WTC11 (cell line): ENCODE results near the gene STX18. TPM values are rescaled to one million over a fixed set of nuclear protein-coding genes. Genes with fewer than 3 reads are reported as not detected.

Experiments used
- ATAC-seq: fragments of 200-7000 bp; cut with Tn5 transposase; 2 replicates; pipeline ENCODE4 v1.10.0; 2021; ENCODE audit warnings: mild to moderate bottlenecking, moderate library complexity
- CTCF ChIA-PET: fragments of 300-600 bp; sonication (Branson Sonifier 250); formaldehyde crosslinking; loops from one replicate; lab custom pipeline; 2021; ENCODE audit warnings: antibody characterized with exemption; lab: Charles Lee
- POLR2A ChIA-PET: fragments of 350-600 bp; sonication (Branson Sonifier 250); formaldehyde crosslinking; loops from one replicate; lab custom pipeline; 2021; ENCODE audit warnings: antibody characterized with exemption; lab: Charles Lee
- DNase-seq: peaks from one replicate; pipeline ENCODE4 v3.0.0; 2021; ENCODE audit warnings: low spot score
- H3K27ac Mint-ChIP-seq: 2 replicates; pipeline ENCODE4 v1.8.0; 2021; ENCODE audit warnings: mixed read lengths
- H3K27me3 Mint-ChIP-seq: 2 replicates; pipeline ENCODE4 v1.8.0; 2021; ENCODE audit warnings: low read depth, mild to moderate bottlenecking, moderate library complexity, mixed read lengths
- H3K36me3 Mint-ChIP-seq: 2 replicates; pipeline ENCODE4 v1.8.0; 2021; ENCODE audit warnings: mixed read lengths
- H3K4me1 Mint-ChIP-seq: 2 replicates; pipeline ENCODE4 v1.8.0; 2022; ENCODE audit warnings: mixed read lengths
- H3K4me3 Mint-ChIP-seq: 2 replicates; pipeline ENCODE4 v1.8.0; 2021; ENCODE audit warnings: mild to moderate bottlenecking, moderate library complexity, mixed read lengths
- H3K9me3 Mint-ChIP-seq: 2 replicates; pipeline ENCODE4 v1.8.0; 2021; ENCODE audit warnings: mixed read lengths
- ATF1 ChIP-seq: sonication (generic); formaldehyde crosslinking; IDR thresholded peaks from 2 replicates; pipeline ENCODE4 v1.8.1; 2023; ENCODE audit warnings: mild to moderate bottlenecking, moderate library complexity, missing genetic modification reagents
- CBFB ChIP-seq: sonication (generic); formaldehyde crosslinking; IDR thresholded peaks from 2 replicates; pipeline ENCODE4 v1.8.1; 2022; ENCODE audit warnings: mild to moderate bottlenecking, low read depth, missing genetic modification reagents
- E2F5 ChIP-seq: sonication (generic); formaldehyde crosslinking; IDR thresholded peaks from 2 replicates; pipeline ENCODE4 v1.8.1; 2022; ENCODE audit warnings: mild to moderate bottlenecking, moderate library complexity, missing genetic modification reagents
- ETV6 ChIP-seq: sonication (generic); formaldehyde crosslinking; IDR thresholded peaks from 2 replicates; pipeline ENCODE4 v1.8.1; 2022; ENCODE audit warnings: mild to moderate bottlenecking, missing genetic modification reagents
- FOXJ3 ChIP-seq: sonication (generic); formaldehyde crosslinking; IDR thresholded peaks from 2 replicates; pipeline ENCODE4 v1.9.0; 2021; ENCODE audit warnings: missing genetic modification reagents, mild to moderate bottlenecking, borderline replicate concordance
- GTF2I ChIP-seq: fragments of 250-450 bp; sonication (Bioruptor Pico); conservative IDR thresholded peaks from 2 replicates; pipeline ENCODE4 v1.4.0; 2021; ENCODE audit warnings: mild to moderate bottlenecking
- HMGA2 ChIP-seq: fragments of 250-450 bp; sonication (Bioruptor Pico); IDR thresholded peaks from 2 replicates; pipeline ENCODE4 v1.4.0; 2021; ENCODE audit warnings: mild to moderate bottlenecking, moderate library complexity
- HMGXB4 ChIP-seq: sonication (generic); formaldehyde crosslinking; IDR thresholded peaks from 2 replicates; pipeline ENCODE4 v1.8.1; 2023; ENCODE audit warnings: mild to moderate bottlenecking, moderate library complexity, missing genetic modification reagents
- MLX ChIP-seq: sonication (generic); formaldehyde crosslinking; IDR thresholded peaks from 2 replicates; pipeline ENCODE4 v1.8.1; 2023; ENCODE audit warnings: mild to moderate bottlenecking, missing genetic modification reagents, moderate library complexity
- MYBL2 ChIP-seq: sonication (generic); formaldehyde crosslinking; IDR thresholded peaks from 2 replicates; pipeline ENCODE4 v1.8.1; 2023; ENCODE audit warnings: mild to moderate bottlenecking, moderate library complexity, missing genetic modification reagents
- NFYB ChIP-seq: sonication (generic); formaldehyde crosslinking; conservative IDR thresholded peaks from 2 replicates; pipeline ENCODE4 v1.8.0; 2022; ENCODE audit warnings: low read depth, missing genetic modification reagents
- NR3C1 ChIP-seq: sonication (generic); formaldehyde crosslinking; conservative IDR thresholded peaks from 2 replicates; pipeline ENCODE4 v1.8.1; 2023; ENCODE audit warnings: low read depth, mild to moderate bottlenecking, missing genetic modification reagents
- PRRX2 ChIP-seq: fragments of 250-450 bp; sonication (Bioruptor Pico); IDR thresholded peaks from 2 replicates; pipeline ENCODE4 v1.8.0; 2021; ENCODE audit warnings: mild to moderate bottlenecking
- SMAD4 ChIP-seq: sonication (generic); formaldehyde crosslinking; IDR thresholded peaks from 2 replicates; pipeline ENCODE4 v1.8.0; 2022; ENCODE audit warnings: mild to moderate bottlenecking, missing genetic modification reagents
- TEAD1 ChIP-seq: sonication (generic); formaldehyde crosslinking; IDR thresholded peaks from 2 replicates; pipeline ENCODE4 v1.8.0; 2022; ENCODE audit warnings: mild to moderate bottlenecking, missing genetic modification reagents
- USF1 ChIP-seq: sonication (generic); formaldehyde crosslinking; IDR thresholded peaks from 2 replicates; pipeline ENCODE4 v1.8.0; 2022; ENCODE audit warnings: mild to moderate bottlenecking, missing genetic modification reagents
- ZNF416 ChIP-seq: fragments of 250-450 bp; sonication (Bioruptor Pico); IDR thresholded peaks from 2 replicates; pipeline ENCODE4 v1.9.0; 2021; ENCODE audit warnings: mild to moderate bottlenecking, inconsistent platforms
- ZNF423 ChIP-seq: fragments of 250-450 bp; sonication (Bioruptor Pico); IDR thresholded peaks from 2 replicates; pipeline ENCODE4 v2.1.2; 2022; ENCODE audit warnings: mild to moderate bottlenecking, moderate library complexity
- total RNA-seq: library from RNA; stranded (reverse); gene quantifications from 3 replicates; pipeline ENCODE4 v1.2.3, GENCODE V29; 2021
- TF ChIP-seq, protein P1 (sequence below): fragments of 250-450 bp; sonication (Bioruptor Pico); IDR thresholded peaks from 2 replicates; pipeline ENCODE4 v1.9.0; 2021; ENCODE audit warnings: moderate library complexity, mild to moderate bottlenecking, inconsistent platforms, borderline replicate concordance
- TF ChIP-seq, protein P2 (sequence below): sonication (generic); formaldehyde crosslinking; IDR thresholded peaks from 2 replicates; pipeline ENCODE4 v1.8.0; 2022; ENCODE audit warnings: mild to moderate bottlenecking, missing genetic modification reagents
- TF ChIP-seq, protein P3 (sequence below): sonication (generic); formaldehyde crosslinking; IDR thresholded peaks from 2 replicates; pipeline ENCODE4 v1.8.1; 2023; ENCODE audit warnings: mild to moderate bottlenecking, missing genetic modification reagents
- TF ChIP-seq, protein P4 (sequence below): sonication (generic); formaldehyde crosslinking; IDR thresholded peaks from 2 replicates; pipeline ENCODE4 v1.8.0; 2022; ENCODE audit warnings: missing genetic modification reagents

Gene STX18
- total RNA-seq, 1 experiment from 2014 or later: 16.9 TPM

DNA sequence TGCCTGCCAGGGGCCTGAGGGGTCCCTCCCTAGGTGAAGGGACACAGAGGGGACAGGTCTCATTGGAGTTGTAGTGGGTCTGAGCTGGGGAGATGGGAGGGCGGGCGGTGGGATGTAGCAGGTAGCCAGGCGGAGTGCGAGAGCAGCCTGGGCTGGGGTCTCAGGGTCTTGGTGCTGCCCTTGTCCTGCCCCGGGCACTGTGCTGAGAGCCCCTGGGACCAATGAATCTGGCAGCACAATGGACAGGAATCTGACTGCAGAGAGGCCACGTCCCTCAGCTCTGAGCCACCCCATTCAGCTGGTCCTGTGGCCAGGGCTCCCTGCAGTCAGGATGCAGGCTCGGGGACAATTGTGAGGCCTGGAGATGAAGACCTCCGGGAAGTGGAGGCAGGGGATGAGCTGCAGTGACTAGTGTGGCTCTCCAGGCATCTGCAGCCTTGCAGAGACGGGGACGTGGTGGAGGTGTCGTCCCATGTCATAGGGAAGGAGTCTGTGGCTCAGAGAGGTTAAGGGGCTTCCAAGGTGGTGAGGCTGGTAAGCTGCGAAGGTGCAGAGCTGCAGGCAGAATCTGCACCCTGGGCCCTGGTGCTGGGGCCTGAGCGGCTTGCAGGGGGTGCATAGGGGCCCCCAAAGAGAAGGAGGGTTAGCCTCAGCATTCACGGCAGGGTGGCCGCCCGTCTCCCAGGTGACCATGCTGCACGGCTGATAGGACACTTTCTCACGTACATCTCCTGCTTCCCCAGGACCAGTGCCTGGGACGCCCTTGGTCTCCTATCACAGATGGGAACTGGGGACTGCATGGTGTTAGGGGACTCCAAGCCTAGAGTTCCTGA is 134.3 kb downstream of the STX18 start (continued):
- TF ChIP-seq, protein P1, sequence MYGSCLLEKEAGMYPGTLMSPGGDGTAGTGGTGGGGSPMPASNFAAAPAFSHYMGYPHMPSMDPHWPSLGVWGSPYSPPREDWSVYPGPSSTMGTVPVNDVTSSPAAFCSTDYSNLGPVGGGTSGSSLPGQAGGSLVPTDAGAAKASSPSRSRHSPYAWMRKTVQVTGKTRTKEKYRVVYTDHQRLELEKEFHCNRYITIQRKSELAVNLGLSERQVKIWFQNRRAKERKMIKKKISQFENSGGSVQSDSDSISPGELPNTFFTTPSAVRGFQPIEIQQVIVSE (CRISPR knock-in tag): no peak
- no peak for TF ChIP-seq NFYB (CRISPR knock-in tag)

DNA sequence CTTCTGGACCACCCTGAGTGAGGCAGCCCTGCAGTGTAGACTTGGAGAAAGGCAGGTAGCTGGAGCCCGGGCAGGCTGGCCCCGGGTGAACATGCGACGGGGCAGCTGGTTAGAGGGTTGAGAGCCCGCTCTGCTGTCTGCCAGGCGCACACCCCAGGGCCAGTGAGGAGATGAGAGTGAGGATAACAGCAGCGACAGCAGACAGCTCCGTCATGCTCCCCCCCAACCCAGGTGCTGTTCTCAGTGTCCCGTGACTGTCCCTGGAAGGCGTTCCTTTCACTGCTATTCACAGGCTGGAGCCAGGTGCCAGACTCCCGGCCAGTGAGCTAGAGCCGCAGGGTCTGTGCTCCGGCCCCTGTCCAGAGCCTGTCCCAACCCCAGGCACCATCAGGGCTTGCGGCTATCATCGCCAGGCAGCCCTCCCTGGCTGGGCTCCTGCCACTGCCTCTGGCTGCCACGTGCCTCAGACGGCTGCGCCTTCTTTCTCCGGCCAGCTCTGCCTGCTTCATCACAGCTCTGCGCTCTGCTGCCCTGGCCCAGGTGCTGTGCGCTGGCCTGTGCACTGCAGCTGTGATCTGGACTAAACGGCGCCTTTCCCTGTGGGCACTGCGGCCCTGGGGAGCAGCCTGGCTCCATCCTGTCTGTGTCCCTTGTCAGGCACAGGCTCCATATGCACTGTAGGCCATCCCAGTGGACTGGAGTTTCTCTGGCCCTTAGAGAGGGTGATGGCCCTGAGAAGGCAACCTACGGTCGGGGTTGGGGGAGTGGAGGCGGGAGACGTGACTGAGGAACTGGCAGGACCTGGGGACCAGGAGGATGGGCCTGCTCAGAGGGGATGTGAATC is 135.2 kb downstream of the STX18 start:
- Mint-ChIP-seq H3K4me1 (0 out of 2 replicates have a peak, but pooled peaks cover 4% of the 10 kb centered on the region), H3K36me3 (no peaks in the 10 kb centered on the region; the same call in 1 of the 2 replicates), H3K27ac (no peak overlapping the region), H3K9me3 (no peaks in the 10 kb centered on the region), H3K4me3 (no peak overlapping the region), H3K27me3 (no peaks in the 10 kb centered on the region)
- ChIA-PET POLR2A (no interaction called here), CTCF (interaction anchor here (1.1 to 2.0 kb wide), 2 partner anchors 21 to 25 kb away, joined by 3 to 6 read pairs; no protein-coding TSS in a partner anchor)
- DNase-seq (no peak), ATAC-seq (no peak)
- TF ChIP-seq MYBL2 (CRISPR knock-in tag) (no peak), MLX (no peak), HMGXB4 (CRISPR knock-in tag) (no peak), USF1 (CRISPR knock-in tag) (no peak), ZNF423 (CRISPR knock-in tag) (no peak), GTF2I (no peak), E2F5 (CRISPR knock-in tag) (no peak), HMGA2 (CRISPR knock-in tag) (no peak), FOXJ3 (CRISPR knock-in tag) (no peak), ZNF416 (no peak), ATF1 (CRISPR knock-in tag) (no peak), TEAD1 (no peak), CBFB (no peak), NR3C1 (CRISPR knock-in tag) (no peak), PRRX2 (no peak), SMAD4 (CRISPR knock-in tag) (no peak), ETV6 (CRISPR knock-in tag) (no peak)
- TF ChIP-seq, protein P2, sequence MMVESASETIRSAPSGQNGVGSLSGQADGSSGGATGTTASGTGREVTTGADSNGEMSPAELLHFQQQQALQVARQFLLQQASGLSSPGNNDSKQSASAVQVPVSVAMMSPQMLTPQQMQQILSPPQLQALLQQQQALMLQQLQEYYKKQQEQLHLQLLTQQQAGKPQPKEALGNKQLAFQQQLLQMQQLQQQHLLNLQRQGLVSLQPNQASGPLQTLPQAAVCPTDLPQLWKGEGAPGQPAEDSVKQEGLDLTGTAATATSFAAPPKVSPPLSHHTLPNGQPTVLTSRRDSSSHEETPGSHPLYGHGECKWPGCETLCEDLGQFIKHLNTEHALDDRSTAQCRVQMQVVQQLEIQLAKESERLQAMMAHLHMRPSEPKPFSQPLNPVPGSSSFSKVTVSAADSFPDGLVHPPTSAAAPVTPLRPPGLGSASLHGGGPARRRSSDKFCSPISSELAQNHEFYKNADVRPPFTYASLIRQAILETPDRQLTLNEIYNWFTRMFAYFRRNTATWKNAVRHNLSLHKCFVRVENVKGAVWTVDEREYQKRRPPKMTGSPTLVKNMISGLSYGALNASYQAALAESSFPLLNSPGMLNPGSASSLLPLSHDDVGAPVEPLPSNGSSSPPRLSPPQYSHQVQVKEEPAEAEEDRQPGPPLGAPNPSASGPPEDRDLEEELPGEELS (CRISPR knock-in tag): no peak
- TF ChIP-seq, protein P3, sequence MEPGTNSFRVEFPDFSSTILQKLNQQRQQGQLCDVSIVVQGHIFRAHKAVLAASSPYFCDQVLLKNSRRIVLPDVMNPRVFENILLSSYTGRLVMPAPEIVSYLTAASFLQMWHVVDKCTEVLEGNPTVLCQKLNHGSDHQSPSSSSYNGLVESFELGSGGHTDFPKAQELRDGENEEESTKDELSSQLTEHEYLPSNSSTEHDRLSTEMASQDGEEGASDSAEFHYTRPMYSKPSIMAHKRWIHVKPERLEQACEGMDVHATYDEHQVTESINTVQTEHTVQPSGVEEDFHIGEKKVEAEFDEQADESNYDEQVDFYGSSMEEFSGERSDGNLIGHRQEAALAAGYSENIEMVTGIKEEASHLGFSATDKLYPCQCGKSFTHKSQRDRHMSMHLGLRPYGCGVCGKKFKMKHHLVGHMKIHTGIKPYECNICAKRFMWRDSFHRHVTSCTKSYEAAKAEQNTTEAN (CRISPR knock-in tag): no peak
- TF ChIP-seq, protein P4, sequence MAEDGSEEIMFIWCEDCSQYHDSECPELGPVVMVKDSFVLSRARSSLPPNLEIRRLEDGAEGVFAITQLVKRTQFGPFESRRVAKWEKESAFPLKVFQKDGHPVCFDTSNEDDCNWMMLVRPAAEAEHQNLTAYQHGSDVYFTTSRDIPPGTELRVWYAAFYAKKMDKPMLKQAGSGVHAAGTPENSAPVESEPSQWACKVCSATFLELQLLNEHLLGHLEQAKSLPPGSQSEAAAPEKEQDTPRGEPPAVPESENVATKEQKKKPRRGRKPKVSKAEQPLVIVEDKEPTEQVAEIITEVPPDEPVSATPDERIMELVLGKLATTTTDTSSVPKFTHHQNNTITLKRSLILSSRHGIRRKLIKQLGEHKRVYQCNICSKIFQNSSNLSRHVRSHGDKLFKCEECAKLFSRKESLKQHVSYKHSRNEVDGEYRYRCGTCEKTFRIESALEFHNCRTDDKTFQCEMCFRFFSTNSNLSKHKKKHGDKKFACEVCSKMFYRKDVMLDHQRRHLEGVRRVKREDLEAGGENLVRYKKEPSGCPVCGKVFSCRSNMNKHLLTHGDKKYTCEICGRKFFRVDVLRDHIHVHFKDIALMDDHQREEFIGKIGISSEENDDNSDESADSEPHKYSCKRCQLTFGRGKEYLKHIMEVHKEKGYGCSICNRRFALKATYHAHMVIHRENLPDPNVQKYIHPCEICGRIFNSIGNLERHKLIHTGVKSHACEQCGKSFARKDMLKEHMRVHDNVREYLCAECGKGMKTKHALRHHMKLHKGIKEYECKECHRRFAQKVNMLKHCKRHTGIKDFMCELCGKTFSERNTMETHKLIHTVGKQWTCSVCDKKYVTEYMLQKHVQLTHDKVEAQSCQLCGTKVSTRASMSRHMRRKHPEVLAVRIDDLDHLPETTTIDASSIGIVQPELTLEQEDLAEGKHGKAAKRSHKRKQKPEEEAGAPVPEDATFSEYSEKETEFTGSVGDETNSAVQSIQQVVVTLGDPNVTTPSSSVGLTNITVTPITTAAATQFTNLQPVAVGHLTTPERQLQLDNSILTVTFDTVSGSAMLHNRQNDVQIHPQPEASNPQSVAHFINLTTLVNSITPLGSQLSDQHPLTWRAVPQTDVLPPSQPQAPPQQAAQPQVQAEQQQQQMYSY (CRISPR knock-in tag): no peak
